M059J (cell line): ENCODE results near the gene RPL35A. TPM values are rescaled to one million over a fixed set of nuclear protein-coding genes. Genes with fewer than 3 reads are reported as not detected.
"Not testable (repeated sequence)": the region's sequence is repeated elsewhere in the genome, so short reads cannot be mapped to it uniquely, and the experiment has no call there.

ENCODE experiments used
- DNase-seq: peaks from one replicate; pipeline ENCODE4 v3.0.0-alpha.2; 2012; ENCODE audit warnings: low read depth
- total RNA-seq: library from RNA; depleted of rRNA; stranded (reverse); fragments of >200 nt; shearing (Covaris generic); gene quantifications from 2 replicates; pipeline ENCODE4 v1.2.3, GENCODE V29; 2014; rRNA removed

Gene RPL35A
- 851 and 1,020 TPM in 2 replicates for total RNA-seq

GRCh38 chr3:197949778-197950676, at the start of gene RPL35A:
Gene RPL35A, plus strand, starts transcription at chr3:197950190. Its CDS starts 778 bp downstream, at chr3:197950968.
- peak; percentile 96 for DNase-seq

DNA sequence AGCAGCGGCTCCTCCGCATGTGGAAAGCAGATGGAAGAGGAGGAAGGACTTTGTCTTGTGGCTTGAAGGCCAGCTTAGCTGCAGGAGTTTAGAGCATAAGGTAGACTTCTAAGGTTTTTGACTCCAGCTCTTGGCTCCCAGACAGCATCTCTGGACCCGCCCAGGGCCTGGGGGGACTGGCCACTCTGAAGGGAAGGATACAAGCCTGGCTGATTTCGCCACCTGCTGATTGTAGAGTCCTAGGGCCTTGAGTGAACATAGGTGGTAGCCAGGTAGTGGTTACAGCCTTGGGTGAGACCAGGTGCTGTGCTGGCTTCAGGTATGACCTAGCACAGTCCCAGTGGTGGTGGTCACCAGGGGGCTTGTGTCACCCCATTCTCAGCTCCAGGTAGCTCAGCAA, 48.4 kb upstream of the RPL35A start:
- DNase-seq: peak; percentile 15

- peak; percentile 95 for DNase-seq
These were observed 43.8 kb upstream of the RPL35A start for GRCh38 chr3:197906023-197906849.

DNA sequence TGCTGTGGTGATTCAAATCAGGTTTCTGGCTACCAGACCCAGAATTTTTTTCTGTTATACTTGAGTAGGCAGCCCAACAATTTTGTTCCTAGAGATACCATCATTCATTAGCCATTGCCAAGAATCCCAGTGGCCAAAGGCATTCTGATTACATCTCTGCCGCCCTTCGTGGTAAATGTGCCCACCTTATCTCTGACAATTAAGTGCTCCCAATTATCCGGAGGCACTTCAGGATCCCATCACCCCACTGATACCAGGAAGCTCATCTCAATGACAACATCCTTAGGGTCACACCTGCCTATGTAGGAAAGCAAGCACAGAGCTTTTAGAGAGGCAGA, 43.2 kb upstream of the RPL35A start:
- no peak for DNase-seq

- peak; percentile 30 for DNase-seq
These were observed 42.8 kb upstream of the RPL35A start for GRCh38 chr3:197907196-197907595.

- DNase-seq: peak; percentile 63
These were observed 41.4 kb upstream of the RPL35A start for GRCh38 chr3:197908550-197908949.

GRCh38 chr3:197908957-197909701, 40.9 kb upstream of the RPL35A start:
- no peak for DNase-seq

- DNase-seq: no peak
These were observed 37.1 kb upstream of the RPL35A start for GRCh38 chr3:197912741-197913476.

- DNase-seq: no peak
These were observed 36.2 kb upstream of the RPL35A start for GRCh38 chr3:197913641-197914380.

DNA sequence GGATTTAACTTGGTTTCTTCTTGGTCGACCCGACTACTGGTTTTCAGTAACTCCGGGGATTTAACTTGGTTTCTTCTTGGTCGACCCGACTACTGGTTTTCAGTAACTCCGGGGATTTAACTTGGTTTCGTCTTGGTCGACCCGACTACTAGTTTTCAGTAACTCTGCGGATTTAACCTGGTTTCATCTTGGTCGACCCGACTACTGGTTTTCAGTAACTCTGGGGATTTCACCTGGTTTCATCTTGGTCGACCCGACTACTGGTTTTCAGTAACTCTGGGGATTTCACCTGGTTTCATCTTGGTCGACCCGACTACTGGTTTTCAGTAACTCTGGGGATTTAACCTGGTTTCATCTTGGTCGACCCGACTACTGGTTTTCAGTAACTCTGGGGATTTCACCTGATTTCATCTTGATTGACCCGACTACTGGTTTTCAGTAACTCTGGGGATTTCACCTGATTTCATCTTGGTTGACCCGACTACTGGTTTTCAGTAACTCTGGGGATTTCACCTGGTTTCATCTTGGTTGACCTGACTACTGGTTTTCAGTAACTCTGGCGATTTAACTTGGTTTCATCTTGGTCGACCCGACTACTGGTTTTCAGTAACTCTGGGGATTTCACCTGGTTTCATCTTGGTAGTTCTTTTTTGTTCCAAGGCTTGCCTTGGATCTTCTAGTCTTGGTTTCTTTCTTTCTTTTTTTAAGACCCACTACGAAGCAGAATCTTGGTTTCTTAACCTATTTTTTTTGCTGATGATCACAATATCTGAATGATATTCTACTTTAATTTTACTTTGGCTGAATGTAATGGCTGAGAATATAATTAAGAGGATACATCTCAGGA, 28.3 kb upstream of the RPL35A start:
- not testable (repeated sequence) for DNase-seq

GRCh38 chr3:197926418-197926817, 23.6 kb upstream of the RPL35A start:
- no peak for DNase-seq

DNA sequence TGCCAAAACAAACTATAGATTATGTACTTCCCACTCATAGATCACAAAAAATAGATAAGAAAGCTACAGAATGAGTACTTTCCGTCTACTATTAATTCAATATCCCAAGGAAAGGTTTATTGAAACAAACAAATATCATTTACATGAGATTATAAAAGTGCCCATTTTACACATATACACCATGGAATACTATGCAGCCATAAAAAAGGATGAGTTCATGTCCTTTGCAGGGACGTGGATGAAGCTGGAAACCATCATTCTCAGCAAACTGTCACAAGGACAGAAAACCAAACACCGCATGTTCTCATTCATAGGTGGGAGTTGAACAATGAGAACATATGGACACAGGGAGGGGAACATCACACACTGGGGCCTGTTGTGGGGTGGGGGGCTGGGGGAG, 22.4 kb upstream of the RPL35A start:
- DNase-seq: not testable (repeated sequence)

- no peak for DNase-seq
These were observed 13.1 kb upstream of the RPL35A start for GRCh38 chr3:197936819-197937384.

DNA sequence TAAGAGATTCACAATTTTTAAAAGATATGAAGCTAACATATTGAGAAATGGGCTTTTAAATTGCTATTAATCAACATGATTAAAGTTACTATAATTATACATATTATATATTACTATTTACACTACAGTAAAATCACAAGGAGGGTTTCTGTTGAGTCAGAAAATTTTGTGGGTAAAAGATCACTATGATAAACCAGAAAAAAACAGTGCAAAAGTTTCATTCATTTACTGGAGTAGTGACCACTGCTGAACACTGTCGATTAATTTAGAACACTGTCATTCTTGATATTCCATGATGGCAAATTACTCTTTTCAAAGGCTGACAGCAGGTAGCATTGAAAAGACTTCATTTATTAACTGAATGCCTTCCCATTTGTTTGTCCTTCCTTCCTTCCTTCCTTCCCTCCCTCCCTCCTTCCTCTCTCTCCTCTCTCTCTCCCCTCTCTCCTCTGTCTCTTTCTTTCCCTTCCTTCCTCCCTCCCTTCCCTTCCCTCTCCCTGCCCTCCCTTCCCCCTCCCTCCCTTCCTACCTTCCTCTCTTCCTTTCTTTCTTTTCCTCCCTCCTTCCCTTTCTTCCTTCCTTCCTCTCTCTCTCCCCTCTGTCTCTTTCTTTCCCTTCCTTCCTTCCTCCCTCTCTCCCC, 9.1 kb upstream of the RPL35A start:
- DNase-seq: no peak

GRCh38 chr3:197942956-197943556, 6.9 kb upstream of the RPL35A start:
- peak; percentile 48 for DNase-seq

DNA sequence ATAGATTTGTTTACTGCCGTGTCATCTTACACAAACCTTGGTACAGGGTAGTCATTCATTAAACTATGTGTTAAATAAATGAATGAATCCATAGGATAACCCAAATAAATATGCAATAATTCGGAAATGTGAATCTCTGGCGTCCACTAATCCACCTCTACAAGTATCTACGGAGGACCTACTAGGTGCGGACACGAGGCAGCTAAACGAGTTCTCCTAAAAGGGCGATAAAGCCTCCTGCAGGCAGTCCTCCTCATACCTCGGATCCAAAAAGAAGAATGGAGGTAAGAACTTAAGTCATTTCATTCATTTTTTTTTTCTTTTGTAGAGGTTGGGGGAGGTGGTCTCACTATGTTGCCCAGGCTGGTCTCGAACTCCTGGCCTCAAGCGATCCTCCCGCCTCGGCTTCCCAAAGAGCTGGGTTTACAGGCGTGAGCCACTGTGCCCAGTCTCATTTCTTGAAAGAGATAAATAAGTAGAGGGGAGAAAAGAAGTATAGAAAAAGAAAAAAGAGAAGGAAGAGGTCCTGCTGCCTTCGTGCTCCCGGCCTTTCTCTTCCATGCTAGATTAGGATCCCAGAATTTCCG, 706 bp upstream of the RPL35A start:
- DNase-seq: no peak

- DNase-seq: no peak
These were observed 679 bp downstream of the RPL35A start for GRCh38 chr3:197950677-197951061.

- DNase-seq: no peak
These were observed 1.5 kb downstream of the RPL35A start for GRCh38 chr3:197951392-197951990.
